K562 (cell line): ENCODE measurements around the gene TRMT2B. TPM values are rescaled to one million over a fixed set of nuclear protein-coding genes. Genes with fewer than 3 reads are reported as not detected.

Experiments used
- ATAC-seq: fragments of 200-7000 bp; cut with Tn5 transposase; 3 replicates; pipeline ENCODE4 v1.9.1; 2020; ENCODE audit warnings: moderate library complexity
- BruUV-seq: library from RNA; stranded (reverse); fragments of 400-500 nt; replicated peaks from 2 replicates; lab custom pipeline; 2021; lab: Mats Ljungman, UMichigan
- CTCF ChIA-PET: fragments of 300-600 bp; formaldehyde crosslinking; extraction: SDS; loops from one replicate; lab custom pipeline; 2021; ENCODE audit warnings: low intra/inter-chr PET ratio; lab: Yijun Ruan, JAX
- POLR2A ChIA-PET: fragments of 300-600, 350-650 bp; sonication (Branson Sonifier 250); formaldehyde crosslinking; extraction: SDS; loops from one replicate; lab custom pipeline; 2021; ENCODE audit warnings: antibody characterized with exemption, inconsistent platforms; lab: Yijun Ruan, JAX
- DNase-seq, 4 experiments: peaks; one replicate each; pipeline versions ENCODE4 v3.0.0 to v3.0.0-alpha.2; 2011 to 2018; ENCODE audit warnings: low spot score in 3 of 4, mixed read lengths in 3 of 4; ENCODE audit errors: extremely low read depth in 1 of 4
- FAIRE-seq: peaks from 2 replicates; lab custom pipeline; 2011; peaks lifted over from hg19 to GRCh38; lab: Jason Lieb, UNC
- H2AFZ ChIP-seq: 2 replicates; pipeline ENCODE4 v1.6.0; 2011; ENCODE audit warnings: low read depth, low read length, control low read depth, inconsistent platforms
- H3K27ac ChIP-seq: fragments of 200-600 bp; 3 replicates; pipeline ENCODE4 v1.8.0; 2011; ENCODE audit warnings: low read depth, mild to moderate bottlenecking, control low read depth, inconsistent platforms, low read length, moderate library complexity, mixed read lengths; ENCODE audit errors: extremely low read depth
- H3K27me3 ChIP-seq, 2 experiments: fragments of 300-600 bp in 1 of 2; 2 replicates in 1 of 2; 3 replicates in 1 of 2; pipeline versions ENCODE4 v1.6.0 to v1.8.0; 2011; ENCODE audit warnings: inconsistent platforms in 2 of 2, low read length in 2 of 2, mild to moderate bottlenecking in 1 of 2, mixed read lengths in 1 of 2, moderate library complexity in 1 of 2; ENCODE audit not compliant: control insufficient read depth in 2 of 2, insufficient read depth in 2 of 2
- H3K36me3 ChIP-seq: fragments of 300-600 bp; 3 replicates; pipeline ENCODE4 v1.8.0; 2011; ENCODE audit warnings: mild to moderate bottlenecking, low read length, inconsistent platforms; ENCODE audit not compliant: control insufficient read depth, insufficient read depth
- H3K4me1 ChIP-seq, 2 experiments: fragments of 200-600 bp in 1 of 2; replicated peaks in 1 of 2; 2 replicates in 1 of 2; 3 replicates in 1 of 2; pipeline versions ENCODE4 v1.5.1 to v1.8.0; 2011; ENCODE audit warnings: inconsistent platforms in 2 of 2, low read length in 2 of 2, mild to moderate bottlenecking in 1 of 2, mixed read lengths in 1 of 2, moderate library complexity in 1 of 2; ENCODE audit not compliant: control insufficient read depth in 2 of 2, insufficient read depth in 2 of 2
- H3K4me2 ChIP-seq: 2 replicates; pipeline ENCODE4 v1.6.1; 2011; ENCODE audit warnings: low read length, control low read depth, inconsistent platforms, mixed read lengths; ENCODE audit not compliant: insufficient read depth
- H3K4me3 ChIP-seq: fragments of 200-600 bp; sonication (generic), shearing (Covaris generic); 2 replicates; pipeline ENCODE4 v1.5.1; 2016; ENCODE audit warnings: control low read depth, inconsistent platforms
- H3K79me2 ChIP-seq: fragments of 200-600 bp; 3 replicates; pipeline ENCODE4 v1.8.0; 2011; ENCODE audit warnings: low read length, inconsistent platforms; ENCODE audit not compliant: control insufficient read depth, insufficient read depth
- H3K9ac ChIP-seq, 2 experiments: 2 replicates each; pipeline versions ENCODE4 v1.6.0 to v1.6.1; 2011; ENCODE audit warnings: low read depth in 2 of 2, low read length in 2 of 2, control low read depth in 1 of 2, inconsistent platforms in 1 of 2, mild to moderate bottlenecking in 1 of 2, mixed read lengths in 1 of 2; ENCODE audit not compliant: insufficient read depth in 1 of 2
- H3K9me1 ChIP-seq: one replicate; pipeline ENCODE4 v1.6.0; 2011; ENCODE audit warnings: inconsistent platforms, mild to moderate bottlenecking, low read length, moderate library complexity; ENCODE audit not compliant: control insufficient read depth, insufficient read depth
- H3K9me3 ChIP-seq: replicated peaks from 2 replicates; pipeline ENCODE4 v1.5.1; 2011; ENCODE audit warnings: low read depth, low read length, inconsistent platforms; ENCODE audit not compliant: control insufficient read depth, insufficient read depth
- H4K20me1 ChIP-seq: replicated peaks from 2 replicates; pipeline ENCODE4 v1.6.1; 2011; ENCODE audit warnings: low read length, inconsistent platforms, mixed read lengths; ENCODE audit not compliant: control insufficient read depth, insufficient read depth
- CBFB ChIP-seq: sonication (generic); formaldehyde crosslinking; IDR thresholded peaks from 2 replicates; pipeline ENCODE4 v1.4.0; 2020; ENCODE audit warnings: mild to moderate bottlenecking, missing genetic modification reagents
- EGR1 ChIP-seq: fragments of 450-650 bp; conservative IDR thresholded peaks from 2 replicates; pipeline ENCODE4 v1.6.1; 2017; ENCODE audit warnings: mild to moderate bottlenecking
- FOS ChIP-seq: IDR thresholded peaks from 3 replicates; pipeline ENCODE4 v1.6.1; 2011; ENCODE audit not compliant: insufficient read length; ENCODE audit errors: extremely low read depth
- NFE2 ChIP-seq: IDR thresholded peaks from 2 replicates; pipeline ENCODE4 v1.6.1; 2014; ENCODE audit warnings: antibody characterized with exemption, low read depth
- TCF15 ChIP-seq: fragments of 250-450 bp; sonication (Bioruptor Pico); IDR thresholded peaks from 2 replicates; pipeline ENCODE4 v1.8.0; 2022; ENCODE audit warnings: moderate library complexity, mild to moderate bottlenecking, inconsistent platforms
- ZNF280A ChIP-seq: fragments of 450-650 bp; IDR thresholded peaks from 2 replicates; pipeline ENCODE4 v1.6.1; 2018; ENCODE audit warnings: mild to moderate bottlenecking, low read depth; ENCODE audit not compliant: partially characterized antibody
- ZNF668 ChIP-seq: fragments of 250-450 bp; sonication (Bioruptor Pico); IDR thresholded peaks from 2 replicates; pipeline ENCODE4 v1.8.0; 2022; ENCODE audit warnings: mild to moderate bottlenecking, inconsistent platforms
- WGBS: fragments of 100-300 bp; shearing (Covaris generic); methylation state at CpG from one replicate; pipeline ENCODE4 v1.1.6; 2016; ENCODE audit warnings: low coverage, mixed read lengths; ENCODE audit not compliant: insufficient coverage; ENCODE audit errors: missing lambda C conversion rate; 5-methylcytosine and 5-hydroxymethylcytosine counted together
- in situ Hi-C: fragments of 300-500 bp; cut with MboI; formaldehyde crosslinking; loops from 4 replicates; pipeline ENCODE4 v1.15.0; 2018; ENCODE audit warnings: inconsistent platforms, mixed read lengths
- intact Hi-C: fragments of 100-400 bp; cut with micrococcal nuclease; formaldehyde crosslinking; loops from 2 replicates; pipeline ENCODE4 v1.14.2; 2022
- polyA plus RNA-seq, 8 experiments: library from polyadenylated mRNA; depleted of rRNA in 4 of 8; stranded (reverse) in 5 of 8; unstranded in 3 of 8; fragments of >200 nt; fragmentation: Nextera tagmentation in 2 of 8; fragmentation: Illumina TruSeq in 1 of 8; extraction: Ambion mirVana in 2 of 8; extraction: Trizol in 1 of 8; gene quantifications; 2 replicates each; pipeline versions ENCODE4 v1.2.1 to v1.2.3, GENCODE V29; 2011 to 2014; ENCODE audit warnings: inconsistent platforms in 1 of 8, missing spikeins in 1 of 8
- total RNA-seq, 7 experiments: library from RNA; depleted of rRNA in 6 of 7; stranded (reverse); fragments of >200 nt in 6 of 7; fragmentation: Illumina TruSeq in 2 of 7; extraction: Trizol in 2 of 7; gene quantifications; 2 replicates each; pipeline versions ENCODE4 v1.2.1 to v1.2.3, GENCODE V29; 2011 to 2021; ENCODE audit warnings: low replicate concordance in 1 of 7
- TF ChIP-seq, protein P1 (sequence below): fragments of 250-450 bp; sonication (Bioruptor Pico); IDR thresholded peaks from 2 replicates; pipeline ENCODE4 v1.4.0; 2020; ENCODE audit warnings: borderline replicate concordance
- TF ChIP-seq, protein P2 (sequence below), 2 experiments: fragments of 450-650 bp in 1 of 2; sonication (generic) in 1 of 2; formaldehyde crosslinking in 1 of 2; IDR thresholded peaks in 1 of 2; conservative IDR thresholded peaks in 1 of 2; 2 replicates each; pipeline versions ENCODE4 v1.6.1 to v1.8.1; 2016 to 2023; ENCODE audit warnings: mild to moderate bottlenecking in 2 of 2, moderate library complexity in 2 of 2, inconsistent platforms in 1 of 2, missing genetic modification reagents in 1 of 2

Gene TRMT2B
- total and polyA plus RNA-seq, 9 of the 15 experiments (the other 6 are each of a cell fraction or from before 2014, with no cell fraction given), result 3.9 to 23.4 (median 18.1) TPM

DNA sequence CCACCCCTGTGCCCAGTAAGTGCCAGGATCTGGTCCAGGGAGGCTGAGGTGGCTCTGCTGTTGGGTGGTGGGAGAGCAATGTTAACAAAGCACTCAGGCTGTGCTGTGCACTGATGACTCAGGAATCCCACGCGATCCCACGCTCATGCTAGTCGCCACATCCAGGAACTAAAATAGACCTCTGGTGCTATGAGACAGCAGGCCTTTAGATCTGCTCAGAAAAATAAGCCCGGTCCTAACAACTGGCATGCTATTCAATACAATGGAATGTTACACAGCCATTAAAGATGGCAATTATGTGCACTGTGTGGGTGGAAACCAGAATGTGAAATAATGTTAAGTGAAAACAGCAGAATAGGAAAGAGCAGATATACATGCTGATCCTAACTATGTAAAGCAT is 56.4 kb downstream of the TRMT2B start:
- Histone ChIP-seq H3K4me2 (no peak overlapping the region), H3K9me3 (no peaks in the 10 kb centered on the region), H3K27me3 (no peaks in the 10 kb centered on the region), H3K9me1 (peaks cover 2% of the 10 kb centered on the region), H3K79me2 (no peaks in the 10 kb centered on the region), H4K20me1 (no peaks in the 10 kb centered on the region), H3K9ac (no peak overlapping the region), H3K36me3 (no peaks in the 10 kb centered on the region), H3K4me3 (no peak overlapping the region), H3K4me1 (peaks cover 3 to 20% of the 10 kb centered on the region in 2 experiments; a peak in 4 of 5 replicates), H2AFZ (no peak overlapping the region), H3K27ac (no peak overlapping the region)
- BruUV-seq, result no TSS peak
- DNase-seq (peak in 3 of 4 experiments; percentile 7 to 51 (median 16)), ATAC-seq (no peak), FAIRE-seq (no peak)
- intact Hi-C loops, result no loop called here
- CTCF ChIA-PET, result no interaction called here
- 29% methylated on average over 5 of the region's 5 CpGs for WGBS
- in situ Hi-C loops, result no loop called here
- POLR2A ChIA-PET, result no interaction called here
- TF ChIP-seq CBFB (CRISPR knock-in tag) (no peak), ZNF668 (no peak), TCF15 (CRISPR knock-in tag) (no peak), ZNF280A (no peak), EGR1 (peak; percentile 71), FOS (no peak), NFE2 (peak; percentile 33; the same call in 1 of the 2 replicates)
- TF ChIP-seq, protein P1, sequence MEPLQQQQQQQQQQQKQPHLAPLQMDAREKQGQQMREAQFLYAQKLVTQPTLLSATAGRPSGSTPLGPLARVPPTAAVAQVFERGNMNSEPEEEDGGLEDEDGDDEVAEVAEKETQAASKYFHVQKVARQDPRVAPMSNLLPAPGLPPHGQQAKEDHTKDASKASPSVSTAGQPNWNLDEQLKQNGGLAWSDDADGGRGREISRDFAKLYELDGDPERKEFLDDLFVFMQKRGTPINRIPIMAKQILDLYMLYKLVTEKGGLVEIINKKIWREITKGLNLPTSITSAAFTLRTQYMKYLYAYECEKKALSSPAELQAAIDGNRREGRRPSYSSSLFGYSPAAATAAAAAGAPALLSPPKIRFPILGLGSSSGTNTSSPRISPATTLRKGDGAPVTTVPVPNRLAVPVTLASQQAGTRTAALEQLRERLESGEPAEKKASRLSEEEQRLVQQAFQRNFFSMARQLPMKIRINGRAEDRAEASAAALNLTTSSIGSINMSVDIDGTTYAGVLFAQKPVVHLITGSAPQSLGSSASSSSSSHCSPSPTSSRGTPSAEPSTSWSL (CRISPR knock-in tag), result no peak
- TF ChIP-seq, protein P2, sequence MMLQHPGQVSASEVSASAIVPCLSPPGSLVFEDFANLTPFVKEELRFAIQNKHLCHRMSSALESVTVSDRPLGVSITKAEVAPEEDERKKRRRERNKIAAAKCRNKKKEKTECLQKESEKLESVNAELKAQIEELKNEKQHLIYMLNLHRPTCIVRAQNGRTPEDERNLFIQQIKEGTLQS (IDR thresholded peaks at IDR 0.05), result 0 out of 2 replicates have a peak, but pooled peaks have one; percentile 11
- TF ChIP-seq, protein P2 (CRISPR knock-in tag; conservative IDR thresholded peaks at IDR 0.05), result no peak
